ENCODE results near the gene ACMSD. TPM values are rescaled to one million over a fixed set of nuclear protein-coding genes. Genes with fewer than 3 reads are reported as not detected.
A peak's percentile ranks its signal among the peaks of the same experiment; 100 is the strongest.

The ACMSD gene
- total and polyA plus RNA-seq, 9 of the 15 experiments (the other 6 are each of a cell fraction or from before 2014, with no cell fraction given): not detected

DNA sequence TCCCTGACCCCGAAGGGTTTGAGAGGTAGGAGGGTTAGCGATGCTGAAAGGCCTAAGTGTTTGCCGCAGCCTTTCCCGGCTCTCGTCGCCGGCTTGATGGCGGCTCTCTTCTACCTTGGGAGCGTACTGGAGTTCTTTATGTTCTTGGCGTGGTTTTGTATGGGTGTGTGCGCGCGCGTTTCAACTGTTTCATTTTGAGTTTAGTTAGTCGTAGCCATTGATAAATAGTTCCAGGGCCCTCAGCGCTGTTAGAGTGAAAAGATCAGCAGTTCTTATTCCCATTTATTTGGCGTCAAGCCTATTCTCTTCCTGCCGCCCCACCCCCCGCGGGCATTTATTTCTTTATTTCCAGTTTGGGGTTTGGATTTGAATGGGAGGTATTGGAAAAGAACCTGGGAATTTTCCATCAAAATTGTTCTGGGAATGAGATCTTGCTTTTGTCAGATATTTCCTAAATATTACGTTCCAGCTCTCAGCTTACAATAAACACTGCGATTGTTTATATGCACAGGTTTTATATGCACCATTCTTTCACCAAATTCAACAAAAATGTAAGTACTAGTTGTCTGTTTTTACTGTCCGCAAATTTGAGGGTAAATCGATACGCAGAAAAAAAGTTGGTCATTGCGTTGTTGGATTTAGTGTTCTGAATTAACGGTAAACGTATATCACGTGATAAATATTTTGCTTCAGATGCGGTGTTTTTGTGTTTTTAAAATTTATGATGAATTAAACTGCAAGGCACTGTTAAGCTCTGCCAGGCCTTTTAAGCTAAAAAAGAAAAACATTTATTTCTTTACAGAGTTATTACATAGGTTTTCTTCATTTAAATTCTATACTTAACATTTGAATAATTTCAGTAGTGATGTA, 81.2 kb downstream of the ACMSD start:
- CTCF ChIA-PET (ENCODE audit: low intra/inter-chr PET ratio): no interaction called here
- Histone ChIP-seq H3K9me3 (replicated peaks; ENCODE audit: control insufficient read depth, insufficient read depth, low read depth, low read length) (no peaks in the 10 kb centered on the region), H3K4me1 (replicated peaks in 1 of 2; ENCODE audit: control insufficient read depth in 2 of 2, insufficient read depth in 2 of 2, low read length in 2 of 2) (peaks cover 3 to 8% of the 10 kb centered on the region in 2 experiments), H3K4me2 (ENCODE audit: insufficient read depth, low read length) (peak overlapping the region; percentile 90; the same call in 1 of the 2 replicates), H3K4me3 (peak overlapping the region; percentile 79), H3K27ac (ENCODE audit: extremely low read depth, low read depth, low read length) (peak overlapping the region; percentile 95), H3K9ac (ENCODE audit: insufficient read depth in 1 of 2, low read depth in 2 of 2, low read length in 2 of 2) (peak overlapping the region; percentile 98 to 100), H3K36me3 (ENCODE audit: control insufficient read depth, insufficient read depth, low read length) (peaks cover 42% of the 10 kb centered on the region; the same call in 2 of the 3 replicates), H3K79me2 (ENCODE audit: control insufficient read depth, insufficient read depth, low read length) (peaks cover 60% of the 10 kb centered on the region), H2AFZ (ENCODE audit: low read depth, low read length) (peak overlapping the region; percentile 94), H4K20me1 (replicated peaks; ENCODE audit: control insufficient read depth, insufficient read depth, low read length) (peaks cover 6% of the 10 kb centered on the region), H3K9me1 (ENCODE audit: control insufficient read depth, insufficient read depth, low read length) (no peaks in the 10 kb centered on the region), H3K27me3 (ENCODE audit: control insufficient read depth in 2 of 2, insufficient read depth in 2 of 2, low read length in 2 of 2) (no peaks in the 10 kb centered on the region)
- WGBS (ENCODE audit: insufficient coverage, low coverage, missing lambda C conversion rate): 1% methylated on average over 30 of the region's 30 CpGs
- FAIRE-seq: no peak
- in situ Hi-C loops (cut with MboI) (no loop called here), intact Hi-C loops (cut with micrococcal nuclease) (loop anchor here (2.0 kb wide), 1 partner anchor 821 kb away; the partner anchor contains the start of gene UBXN4)
- ATAC-seq: peak; percentile 32
- POLR2A ChIA-PET: interaction anchor here (0.7 to 1.9 kb wide), 5 partner anchors 8 to 26 kb away, joined by 3 to 5 read pairs (median 4); no protein-coding TSS in a partner anchor
- no peak for DNase-seq (ENCODE audit: extremely low read depth in 1 of 4, low spot score in 3 of 4)
- no TSS peak for BruUV-seq (replicated peaks)
- TF ChIP-seq, protein P1, sequence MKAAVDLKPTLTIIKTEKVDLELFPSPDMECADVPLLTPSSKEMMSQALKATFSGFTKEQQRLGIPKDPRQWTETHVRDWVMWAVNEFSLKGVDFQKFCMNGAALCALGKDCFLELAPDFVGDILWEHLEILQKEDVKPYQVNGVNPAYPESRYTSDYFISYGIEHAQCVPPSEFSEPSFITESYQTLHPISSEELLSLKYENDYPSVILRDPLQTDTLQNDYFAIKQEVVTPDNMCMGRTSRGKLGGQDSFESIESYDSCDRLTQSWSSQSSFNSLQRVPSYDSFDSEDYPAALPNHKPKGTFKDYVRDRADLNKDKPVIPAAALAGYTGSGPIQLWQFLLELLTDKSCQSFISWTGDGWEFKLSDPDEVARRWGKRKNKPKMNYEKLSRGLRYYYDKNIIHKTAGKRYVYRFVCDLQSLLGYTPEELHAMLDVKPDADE (conservative IDR thresholded peaks at IDR 0.05; ENCODE audit: control insufficient read depth, low read depth, low read length): 0 out of 2 replicates have a peak, but pooled peaks have one; percentile 21
- TF ChIP-seq YY1 (IDR thresholded peaks at IDR 0.05; ENCODE audit: borderline replicate concordance in 1 of 3, control insufficient read depth in 1 of 3, extremely low read depth in 1 of 3, insufficient read depth in 3 of 3, insufficient read length in 1 of 3, insufficient replicate concordance in 2 of 3, low read depth in 1 of 3, low read length in 2 of 3) (peak in 1 of 3 experiments; percentile 67), ZNF175 (CRISPR knock-in tag; IDR thresholded peaks at IDR 0.05; ENCODE audit: low read depth) (no peak), CEBPG (CRISPR knock-in tag; IDR thresholded peaks at IDR 0.05) (no peak), CEBPG (tag; conservative IDR thresholded peaks at IDR 0.05 in 1 of 2, IDR thresholded peaks at IDR 0.05 in 1 of 2) (0 out of 4 replicates have a peak, but pooled peaks of 1 of the 2 experiments have one; percentile 23), KAT7 (CRISPR knock-in tag; IDR thresholded peaks at IDR 0.05; ENCODE audit: borderline replicate concordance) (no peak), CHD1 (IDR thresholded peaks at IDR 0.05; ENCODE audit: low read length) (peak; percentile 71), STAG1 (CRISPR knock-in tag; IDR thresholded peaks at IDR 0.05; ENCODE audit: borderline replicate concordance) (0 out of 2 replicates have a peak, but pooled peaks have one; percentile 6), TOE1 (IDR thresholded peaks at IDR 0.05; ENCODE audit: borderline replicate concordance) (peak; percentile 86), TOE1 (CRISPR knock-in tag; IDR thresholded peaks at IDR 0.05; ENCODE audit: borderline replicate concordance, low read depth) (no peak)
- TF ChIP-seq, protein P2, sequence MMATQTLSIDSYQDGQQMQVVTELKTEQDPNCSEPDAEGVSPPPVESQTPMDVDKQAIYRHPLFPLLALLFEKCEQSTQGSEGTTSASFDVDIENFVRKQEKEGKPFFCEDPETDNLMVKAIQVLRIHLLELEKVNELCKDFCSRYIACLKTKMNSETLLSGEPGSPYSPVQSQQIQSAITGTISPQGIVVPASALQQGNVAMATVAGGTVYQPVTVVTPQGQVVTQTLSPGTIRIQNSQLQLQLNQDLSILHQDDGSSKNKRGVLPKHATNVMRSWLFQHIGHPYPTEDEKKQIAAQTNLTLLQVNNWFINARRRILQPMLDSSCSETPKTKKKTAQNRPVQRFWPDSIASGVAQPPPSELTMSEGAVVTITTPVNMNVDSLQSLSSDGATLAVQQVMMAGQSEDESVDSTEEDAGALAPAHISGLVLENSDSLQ (IDR thresholded peaks at IDR 0.05): no peak
- TF ChIP-seq, protein P3, sequence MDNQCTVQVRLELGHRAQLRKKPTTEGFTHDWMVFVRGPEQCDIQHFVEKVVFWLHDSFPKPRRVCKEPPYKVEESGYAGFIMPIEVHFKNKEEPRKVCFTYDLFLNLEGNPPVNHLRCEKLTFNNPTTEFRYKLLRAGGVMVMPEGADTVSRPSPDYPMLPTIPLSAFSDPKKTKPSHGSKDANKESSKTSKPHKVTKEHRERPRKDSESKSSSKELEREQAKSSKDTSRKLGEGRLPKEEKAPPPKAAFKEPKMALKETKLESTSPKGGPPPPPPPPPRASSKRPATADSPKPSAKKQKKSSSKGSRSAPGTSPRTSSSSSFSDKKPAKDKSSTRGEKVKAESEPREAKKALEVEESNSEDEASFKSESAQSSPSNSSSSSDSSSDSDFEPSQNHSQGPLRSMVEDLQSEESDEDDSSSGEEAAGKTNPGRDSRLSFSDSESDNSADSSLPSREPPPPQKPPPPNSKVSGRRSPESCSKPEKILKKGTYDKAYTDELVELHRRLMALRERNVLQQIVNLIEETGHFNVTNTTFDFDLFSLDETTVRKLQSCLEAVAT (IDR thresholded peaks at IDR 0.05): 0 out of 4 replicates have a peak, but pooled peaks of 1 of the 2 experiments have one; percentile 2
- TF ChIP-seq, protein P4, sequence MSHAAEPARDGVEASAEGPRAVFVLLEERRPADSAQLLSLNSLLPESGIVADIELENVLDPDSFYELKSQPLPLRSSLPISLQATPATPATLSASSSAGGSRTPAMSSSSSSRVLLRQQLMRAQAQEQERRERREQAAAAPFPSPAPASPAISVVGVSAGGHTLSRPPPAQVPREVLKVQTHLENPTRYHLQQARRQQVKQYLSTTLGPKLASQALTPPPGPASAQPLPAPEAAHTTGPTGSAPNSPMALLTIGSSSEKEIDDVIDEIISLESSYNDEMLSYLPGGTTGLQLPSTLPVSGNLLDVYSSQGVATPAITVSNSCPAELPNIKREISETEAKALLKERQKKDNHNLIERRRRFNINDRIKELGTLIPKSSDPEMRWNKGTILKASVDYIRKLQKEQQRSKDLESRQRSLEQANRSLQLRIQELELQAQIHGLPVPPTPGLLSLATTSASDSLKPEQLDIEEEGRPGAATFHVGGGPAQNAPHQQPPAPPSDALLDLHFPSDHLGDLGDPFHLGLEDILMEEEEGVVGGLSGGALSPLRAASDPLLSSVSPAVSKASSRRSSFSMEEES (CRISPR knock-in tag; IDR thresholded peaks at IDR 0.05): peak; percentile 94
